ENCODE data around the gene WDR7.

- TF ChIP-seq, protein P1, sequence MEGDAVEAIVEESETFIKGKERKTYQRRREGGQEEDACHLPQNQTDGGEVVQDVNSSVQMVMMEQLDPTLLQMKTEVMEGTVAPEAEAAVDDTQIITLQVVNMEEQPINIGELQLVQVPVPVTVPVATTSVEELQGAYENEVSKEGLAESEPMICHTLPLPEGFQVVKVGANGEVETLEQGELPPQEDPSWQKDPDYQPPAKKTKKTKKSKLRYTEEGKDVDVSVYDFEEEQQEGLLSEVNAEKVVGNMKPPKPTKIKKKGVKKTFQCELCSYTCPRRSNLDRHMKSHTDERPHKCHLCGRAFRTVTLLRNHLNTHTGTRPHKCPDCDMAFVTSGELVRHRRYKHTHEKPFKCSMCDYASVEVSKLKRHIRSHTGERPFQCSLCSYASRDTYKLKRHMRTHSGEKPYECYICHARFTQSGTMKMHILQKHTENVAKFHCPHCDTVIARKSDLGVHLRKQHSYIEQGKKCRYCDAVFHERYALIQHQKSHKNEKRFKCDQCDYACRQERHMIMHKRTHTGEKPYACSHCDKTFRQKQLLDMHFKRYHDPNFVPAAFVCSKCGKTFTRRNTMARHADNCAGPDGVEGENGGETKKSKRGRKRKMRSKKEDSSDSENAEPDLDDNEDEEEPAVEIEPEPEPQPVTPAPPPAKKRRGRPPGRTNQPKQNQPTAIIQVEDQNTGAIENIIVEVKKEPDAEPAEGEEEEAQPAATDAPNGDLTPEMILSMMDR (IDR thresholded peaks at IDR 0.05 in 2 of 3, conservative IDR thresholded peaks at IDR 0.05 in 1 of 3; ENCODE audit: borderline replicate concordance in 1 of 3, insufficient read depth in 1 of 3, low read depth in 2 of 3, low read length in 2 of 3) = no peak
- TF ChIP-seq TCF7L2 (IDR thresholded peaks at IDR 0.05; ENCODE audit: borderline replicate concordance, extremely low read depth, insufficient read depth, insufficient read length) (no peak), EZH2 (IDR thresholded peaks at IDR 0.05) (no peak), SIN3A (IDR thresholded peaks at IDR 0.05; ENCODE audit: low read depth) (no peak), POLR2AphosphoS5 (IDR thresholded peaks at IDR 0.05; ENCODE audit: low read depth, low read length) (no peak), YY1 (IDR thresholded peaks at IDR 0.05; ENCODE audit: extremely low read depth, insufficient replicate concordance, low read depth, low read length) (no peak), JUND (IDR thresholded peaks at IDR 0.05) (no peak)
- TF ChIP-seq, protein P2, sequence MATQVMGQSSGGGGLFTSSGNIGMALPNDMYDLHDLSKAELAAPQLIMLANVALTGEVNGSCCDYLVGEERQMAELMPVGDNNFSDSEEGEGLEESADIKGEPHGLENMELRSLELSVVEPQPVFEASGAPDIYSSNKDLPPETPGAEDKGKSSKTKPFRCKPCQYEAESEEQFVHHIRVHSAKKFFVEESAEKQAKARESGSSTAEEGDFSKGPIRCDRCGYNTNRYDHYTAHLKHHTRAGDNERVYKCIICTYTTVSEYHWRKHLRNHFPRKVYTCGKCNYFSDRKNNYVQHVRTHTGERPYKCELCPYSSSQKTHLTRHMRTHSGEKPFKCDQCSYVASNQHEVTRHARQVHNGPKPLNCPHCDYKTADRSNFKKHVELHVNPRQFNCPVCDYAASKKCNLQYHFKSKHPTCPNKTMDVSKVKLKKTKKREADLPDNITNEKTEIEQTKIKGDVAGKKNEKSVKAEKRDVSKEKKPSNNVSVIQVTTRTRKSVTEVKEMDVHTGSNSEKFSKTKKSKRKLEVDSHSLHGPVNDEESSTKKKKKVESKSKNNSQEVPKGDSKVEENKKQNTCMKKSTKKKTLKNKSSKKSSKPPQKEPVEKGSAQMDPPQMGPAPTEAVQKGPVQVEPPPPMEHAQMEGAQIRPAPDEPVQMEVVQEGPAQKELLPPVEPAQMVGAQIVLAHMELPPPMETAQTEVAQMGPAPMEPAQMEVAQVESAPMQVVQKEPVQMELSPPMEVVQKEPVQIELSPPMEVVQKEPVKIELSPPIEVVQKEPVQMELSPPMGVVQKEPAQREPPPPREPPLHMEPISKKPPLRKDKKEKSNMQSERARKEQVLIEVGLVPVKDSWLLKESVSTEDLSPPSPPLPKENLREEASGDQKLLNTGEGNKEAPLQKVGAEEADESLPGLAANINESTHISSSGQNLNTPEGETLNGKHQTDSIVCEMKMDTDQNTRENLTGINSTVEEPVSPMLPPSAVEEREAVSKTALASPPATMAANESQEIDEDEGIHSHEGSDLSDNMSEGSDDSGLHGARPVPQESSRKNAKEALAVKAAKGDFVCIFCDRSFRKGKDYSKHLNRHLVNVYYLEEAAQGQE (IDR thresholded peaks at IDR 0.05; ENCODE audit: low read depth) = no peak
Measured at GRCh38 chr18:56897122-56897521, 246.0 kb downstream of the WDR7 start.
